ENCODE data around the gene NELFA.
"Not testable (repeated sequence)": the region's sequence is repeated elsewhere in the genome, so short reads cannot be mapped to it uniquely, and the experiment has no call there.

NELFA gene

DNA sequence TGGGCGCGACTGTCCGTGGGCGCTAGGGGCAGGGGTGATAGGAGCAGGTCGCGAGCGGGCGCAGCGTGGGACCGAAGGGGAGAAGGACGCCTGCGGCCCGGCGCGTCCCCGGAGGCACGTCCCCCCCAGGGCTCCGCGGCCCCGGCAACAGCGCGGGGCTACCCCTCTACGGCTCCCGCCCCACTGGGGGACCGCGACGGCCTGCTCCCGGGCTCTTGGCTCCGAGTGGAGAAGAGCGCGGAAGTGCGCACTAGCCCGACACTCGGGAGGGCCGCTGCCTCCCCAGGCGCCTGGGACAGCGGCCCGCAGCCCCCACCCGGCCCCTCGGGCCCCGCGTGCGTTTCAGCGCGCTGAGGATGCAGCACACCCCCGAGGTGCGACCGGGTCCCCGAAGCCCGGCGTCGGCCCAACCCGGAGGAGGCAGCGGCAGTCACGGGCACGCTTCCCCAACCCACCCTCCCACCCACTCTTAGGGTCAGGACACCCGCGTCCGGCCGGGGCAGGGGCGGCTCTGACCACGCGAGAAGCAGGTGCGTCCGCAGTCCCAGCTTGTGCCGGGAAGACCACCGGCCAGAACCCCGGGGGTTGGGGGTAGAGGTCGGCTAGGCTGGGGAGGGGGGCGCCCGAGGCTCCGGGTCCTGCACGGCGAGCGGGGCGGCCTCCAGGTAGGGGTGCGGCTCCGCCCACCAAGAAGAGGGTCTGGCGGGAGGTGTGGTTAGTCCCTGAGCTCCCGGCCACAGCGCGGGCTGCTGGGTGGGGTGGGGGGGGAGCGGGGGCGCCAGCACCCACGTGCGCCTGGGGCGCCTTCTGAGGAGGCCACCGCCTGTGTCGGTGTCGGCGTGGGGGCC, 31.8 kb upstream of the NELFA start:
- DNase-seq, result no peak

DNA sequence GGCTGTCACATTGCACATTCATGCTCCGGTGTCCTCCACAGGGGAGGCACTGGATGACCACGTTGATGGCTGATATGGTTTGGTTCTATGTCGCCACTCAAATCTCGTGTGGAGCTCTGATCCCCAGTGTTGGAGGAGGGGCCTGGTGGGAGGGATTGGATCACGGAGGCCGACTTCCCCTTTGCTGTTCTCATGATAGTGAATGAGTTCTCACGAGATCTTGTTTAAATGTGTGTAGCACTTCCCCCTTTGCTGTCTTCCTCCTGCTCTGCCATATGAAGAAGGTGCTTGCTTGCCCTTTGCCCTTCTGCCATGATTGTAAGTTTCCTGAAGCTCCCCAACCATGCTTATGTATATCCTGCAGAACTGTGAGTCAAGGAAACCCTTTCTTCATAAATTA, 28.1 kb upstream of the NELFA start:
- DNase-seq, result no peak

DNA sequence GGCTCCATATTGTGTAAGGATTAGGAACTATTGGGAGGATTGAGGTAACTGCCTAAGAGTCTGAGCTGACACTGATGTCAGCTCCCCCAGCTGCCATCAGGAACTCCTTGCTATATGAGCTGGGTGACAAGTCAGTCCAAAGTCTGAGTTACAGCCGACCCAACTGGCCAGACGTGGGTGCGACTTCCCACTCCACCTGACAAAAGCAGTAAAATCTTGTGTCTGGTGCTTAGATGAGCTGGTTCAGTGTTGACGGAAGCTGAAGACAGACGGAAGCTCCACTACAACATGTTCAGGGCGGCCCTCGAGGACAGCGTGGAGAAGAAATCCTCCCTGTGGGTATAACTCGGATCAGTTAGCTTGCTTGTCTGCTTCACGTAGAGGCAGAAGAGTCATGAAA, 27.6 kb upstream of the NELFA start:
- no peak for DNase-seq

DNA sequence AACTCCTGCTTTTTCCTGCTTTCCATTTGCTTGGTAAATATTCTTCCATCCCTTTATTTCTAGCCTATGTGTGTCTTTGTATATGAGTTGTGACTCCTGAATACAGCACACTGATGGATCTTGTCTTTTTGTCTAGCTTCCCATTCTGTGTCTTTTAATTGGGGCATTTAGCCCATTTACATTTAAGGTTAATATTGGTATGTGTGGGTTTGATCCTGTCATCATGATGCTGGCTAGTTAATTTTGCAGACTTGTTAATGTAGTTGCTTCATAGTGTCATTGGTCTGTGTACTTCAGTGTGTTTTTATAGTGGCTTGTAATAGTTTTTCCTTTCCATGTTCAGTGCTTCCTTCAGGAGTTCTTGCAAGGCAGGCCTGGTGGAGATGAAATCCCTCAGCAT, 22.4 kb upstream of the NELFA start:
- not testable (repeated sequence) for DNase-seq

DNA sequence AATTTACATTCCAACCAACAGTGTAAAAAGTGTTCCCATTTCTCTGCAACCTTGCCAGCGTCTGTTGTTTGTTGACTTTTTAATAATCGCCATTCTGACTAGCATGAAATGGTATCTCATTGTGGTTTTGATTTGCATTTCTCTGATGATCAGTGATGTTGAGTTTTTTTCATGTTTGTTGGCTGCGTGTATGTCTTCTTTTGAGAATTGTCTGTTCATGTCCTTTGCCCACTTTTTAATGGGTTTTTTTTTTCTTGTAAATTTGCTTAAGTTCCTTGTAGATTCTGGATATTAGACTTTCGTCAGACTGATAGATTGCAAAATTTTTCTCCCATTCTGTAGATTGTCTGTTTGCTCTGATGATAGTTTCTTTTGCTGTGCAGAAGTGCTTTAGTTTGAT, 18.3 kb upstream of the NELFA start:
- not testable (repeated sequence) for DNase-seq

DNA sequence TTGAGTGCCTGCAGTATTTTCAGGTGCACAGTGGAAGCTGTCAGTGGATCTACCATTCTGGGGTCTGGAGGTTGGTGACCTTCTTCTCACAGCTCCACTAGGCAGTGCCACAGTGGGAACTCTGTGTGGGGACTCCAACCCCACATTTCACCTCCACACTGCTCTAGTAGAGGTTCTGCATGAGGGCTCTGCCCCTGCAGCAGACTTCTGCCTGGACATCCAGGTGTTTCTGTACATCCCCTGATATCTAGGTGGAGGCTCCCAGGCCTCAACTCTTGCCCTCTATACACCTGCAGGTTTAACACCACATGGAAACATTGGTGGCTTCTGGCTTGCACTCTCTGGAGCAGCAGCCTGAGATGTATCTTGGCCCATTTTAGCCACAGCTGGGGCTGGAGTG, 17.0 kb upstream of the NELFA start:
- DNase-seq, result no peak

DNA sequence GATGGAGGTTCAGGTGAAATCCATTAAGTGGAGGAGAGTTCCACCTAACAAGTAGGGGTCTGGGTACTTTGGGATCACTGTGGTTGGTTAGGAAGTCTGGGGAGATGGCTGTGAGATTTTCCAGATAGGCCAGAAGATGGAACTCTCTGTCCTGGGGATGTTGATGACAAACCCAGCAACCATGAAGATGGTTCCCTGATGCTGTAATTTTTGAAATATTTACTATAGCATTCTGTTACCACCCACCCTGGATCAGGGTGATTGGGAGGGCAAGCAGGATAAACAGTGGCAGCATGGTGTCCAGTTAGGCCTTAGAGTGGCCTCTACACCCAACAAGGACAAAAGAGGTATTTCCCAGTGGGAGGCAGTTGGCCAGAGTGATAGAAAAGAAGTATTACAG, 15.9 kb upstream of the NELFA start:
- no peak for DNase-seq

DNA sequence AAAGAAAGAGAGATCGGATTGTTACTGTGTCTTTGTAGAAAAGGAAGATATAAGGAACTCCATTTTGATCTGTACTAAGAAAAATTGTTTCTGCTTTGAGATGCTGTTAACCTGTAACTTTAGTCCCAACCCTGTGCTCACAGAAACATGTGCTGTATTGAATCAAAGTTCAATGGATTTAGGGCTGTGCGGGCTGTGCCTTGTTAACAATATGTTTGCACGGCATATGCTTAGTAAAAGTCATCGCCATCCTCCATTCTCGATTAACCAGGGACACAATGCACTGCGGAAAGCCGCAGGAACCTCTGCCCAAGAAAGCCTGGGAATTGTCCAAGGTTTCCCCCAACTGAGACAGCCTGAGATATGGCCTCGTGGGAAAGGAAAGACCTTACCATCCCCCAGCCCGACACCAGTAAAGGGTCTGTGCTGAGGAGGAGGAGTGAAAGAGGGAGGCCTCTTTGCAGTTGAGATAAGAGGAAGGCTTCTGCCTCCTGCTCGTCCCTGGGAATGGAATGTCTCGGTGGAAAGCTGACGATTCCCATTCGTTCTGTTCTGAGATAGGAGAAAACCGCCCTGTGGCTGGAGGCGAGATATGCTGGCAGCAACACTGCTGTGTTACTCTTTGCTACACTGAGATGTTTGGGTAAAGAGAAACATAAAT, 12.7 kb upstream of the NELFA start:
- not testable (repeated sequence) for DNase-seq

DNA sequence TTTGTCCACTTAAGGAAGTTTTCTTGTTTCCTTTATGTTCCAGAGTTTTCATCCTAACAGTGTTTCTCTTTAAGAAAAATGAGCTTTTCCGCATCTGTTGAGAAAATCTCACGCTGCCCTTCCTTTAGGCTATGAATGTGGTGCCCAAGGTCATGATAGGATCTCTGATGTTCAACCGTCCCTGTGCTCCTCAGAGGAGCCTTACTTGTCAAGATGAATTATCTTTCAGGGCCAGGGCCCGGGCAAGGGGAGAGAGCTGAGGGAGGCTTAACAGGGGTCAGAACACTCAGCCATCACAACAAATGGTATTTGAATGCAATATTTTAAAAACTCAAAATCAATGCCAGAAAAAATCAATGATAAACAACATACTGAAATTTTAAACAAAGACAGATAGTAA, 6.2 kb upstream of the NELFA start:
- no peak for DNase-seq

DNA sequence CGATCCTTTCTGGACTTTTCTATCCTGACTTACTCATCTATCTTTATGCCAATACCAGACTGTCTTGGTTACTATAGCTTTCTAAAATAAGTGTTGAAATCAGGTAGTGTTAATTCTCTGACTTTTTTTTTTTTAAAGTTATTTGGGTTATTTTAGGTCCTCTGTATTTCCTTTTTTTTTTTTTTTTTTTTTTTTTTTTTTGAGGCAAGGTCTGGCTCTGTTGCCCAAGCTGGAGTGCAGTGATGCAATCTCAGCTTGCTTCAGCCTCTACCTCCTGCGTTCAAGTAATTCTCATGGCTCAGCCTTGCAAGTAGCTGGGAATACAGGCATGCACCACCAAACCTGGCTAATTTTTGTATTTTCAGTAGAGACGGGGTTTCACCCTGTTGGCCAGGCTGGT, 2.8 kb upstream of the NELFA start:
- DNase-seq, result no peak

DNA sequence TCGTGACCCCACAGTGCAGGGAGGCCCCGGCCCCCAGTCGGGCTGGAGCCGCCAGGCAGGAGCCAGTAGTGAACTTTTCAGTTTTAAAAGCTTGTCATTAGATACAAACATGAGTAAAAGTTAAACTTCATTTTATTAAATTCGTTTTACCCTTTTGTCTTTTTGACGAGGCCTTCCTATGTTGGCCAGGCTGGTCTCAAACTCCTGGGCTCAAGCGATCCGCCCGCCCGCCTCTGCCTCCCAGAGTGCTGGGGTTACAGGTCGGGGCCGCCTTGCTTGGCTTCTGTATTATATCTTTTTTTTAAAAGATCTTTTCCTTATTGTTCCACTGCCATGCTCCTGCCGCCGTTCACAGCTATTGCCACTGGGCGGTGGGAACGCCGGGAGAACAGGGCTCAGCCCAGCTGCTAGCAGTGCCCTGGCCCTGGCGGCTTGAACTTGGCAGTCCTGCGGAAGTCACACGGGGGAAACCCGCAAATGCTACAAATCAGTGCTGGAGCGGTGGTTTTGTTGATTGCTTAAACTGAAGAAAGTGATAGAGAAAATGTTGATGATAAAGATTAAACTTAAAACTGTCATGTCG, 968 bp upstream of the NELFA start:
- DNase-seq, result peak in 1 of 2 experiments; percentile 27

DNA sequence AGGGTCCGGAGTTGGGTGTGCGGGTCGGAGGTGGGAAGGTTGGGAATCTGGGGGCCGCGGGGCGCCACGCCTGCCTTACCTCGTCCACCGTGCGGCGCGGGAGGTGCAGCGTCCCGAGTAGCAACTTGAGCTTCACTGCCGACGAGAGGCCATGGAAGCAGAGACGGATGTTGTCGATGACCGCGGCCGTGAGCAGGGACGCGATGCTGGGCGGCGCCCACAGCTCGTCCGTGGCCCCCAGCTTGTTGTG, 178 bp downstream of the NELFA start:
- DNase-seq, result no peak

DNA sequence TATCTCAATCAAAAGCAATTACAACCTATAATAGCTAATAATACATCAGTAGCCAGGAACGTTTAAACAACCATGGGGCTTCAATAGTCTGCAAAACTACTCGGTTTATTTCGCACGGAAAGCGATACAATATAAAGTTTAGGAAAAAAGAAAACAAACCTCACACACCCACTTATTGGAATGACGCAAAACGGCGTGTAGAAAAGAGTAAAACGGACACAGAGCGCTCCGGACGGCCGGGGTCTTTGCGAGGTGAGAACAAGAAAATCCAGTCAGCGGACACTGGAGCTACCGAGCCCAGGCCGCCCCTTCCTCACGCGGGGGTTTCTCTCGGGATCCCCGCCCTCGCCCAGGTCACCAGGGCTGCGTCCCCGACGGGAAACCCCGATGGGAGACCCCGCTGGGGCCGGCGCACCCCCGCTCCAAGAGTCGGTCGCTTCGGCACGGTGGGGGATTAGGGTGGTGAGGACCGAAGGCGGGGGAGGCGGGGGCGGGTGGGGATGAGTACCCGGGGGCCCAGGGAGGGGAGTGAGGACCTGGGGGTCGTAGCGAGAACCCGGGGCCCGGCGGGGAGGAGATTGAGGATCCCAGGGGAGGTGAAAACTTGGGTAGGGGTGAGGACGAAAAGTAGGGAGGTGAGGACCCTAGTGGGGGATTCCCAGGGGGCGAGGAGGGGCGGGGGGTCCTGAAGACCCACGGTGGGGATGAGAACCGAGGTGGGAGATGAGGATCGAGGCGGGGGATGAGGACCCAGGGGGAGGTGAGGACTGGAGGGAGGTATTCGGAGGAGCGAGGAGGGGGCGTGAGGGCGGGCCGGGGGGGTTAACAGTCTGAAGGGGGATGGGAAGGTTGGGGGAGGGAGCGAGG, 737 bp downstream of the NELFA start:
- DNase-seq, result no peak

DNA sequence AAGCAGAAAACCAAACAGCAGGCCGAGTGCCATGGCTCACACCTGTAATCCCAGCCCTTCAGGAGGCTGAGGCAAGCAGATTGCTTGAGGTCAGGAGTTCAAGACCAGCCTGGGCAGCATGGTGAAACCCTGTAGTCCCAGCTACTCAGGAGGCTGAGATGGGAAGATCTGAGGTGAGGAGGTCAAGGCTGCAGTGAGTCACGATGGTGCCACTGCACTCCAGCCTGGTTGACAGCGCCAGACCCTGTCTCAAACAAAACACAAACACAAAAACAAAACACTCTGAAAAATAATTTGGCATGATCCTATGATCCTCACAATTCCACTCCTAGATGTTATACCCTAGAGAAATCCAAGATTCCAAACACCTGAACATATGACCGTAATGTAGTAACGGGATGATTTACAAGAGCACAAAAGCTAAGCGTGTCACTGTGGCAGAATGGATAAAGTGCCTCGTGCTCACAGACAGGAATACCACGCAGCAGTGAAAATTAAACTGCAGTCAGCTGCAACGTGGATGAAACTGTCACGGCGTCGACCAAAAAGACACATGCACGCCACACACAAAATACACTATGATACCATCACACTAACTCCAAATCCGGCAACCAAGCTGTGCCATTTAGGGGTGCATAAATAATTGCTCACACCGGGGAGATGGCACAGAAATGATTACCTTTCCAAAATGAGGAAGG, 1.7 kb downstream of the NELFA start:
- no peak for DNase-seq

DNA sequence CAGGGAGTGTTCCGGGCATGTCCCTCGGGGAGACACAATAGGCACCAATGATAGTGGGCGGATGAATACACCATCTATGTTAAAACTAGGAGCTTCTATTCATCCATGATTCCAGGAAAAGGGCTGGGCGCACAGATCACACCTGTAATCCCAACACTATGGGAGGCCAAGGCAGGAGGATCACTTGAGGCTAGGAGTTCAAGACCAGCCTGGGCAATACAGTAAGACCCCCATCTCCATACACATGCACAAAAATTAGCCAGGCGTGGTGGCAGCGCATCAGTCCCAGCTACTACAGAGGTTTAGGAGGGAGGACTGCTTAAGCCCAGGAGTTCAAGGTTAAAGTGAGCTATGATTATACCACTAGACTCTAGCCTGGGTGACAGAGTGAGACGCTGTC, 2.4 kb downstream of the NELFA start:
- no peak for DNase-seq

DNA sequence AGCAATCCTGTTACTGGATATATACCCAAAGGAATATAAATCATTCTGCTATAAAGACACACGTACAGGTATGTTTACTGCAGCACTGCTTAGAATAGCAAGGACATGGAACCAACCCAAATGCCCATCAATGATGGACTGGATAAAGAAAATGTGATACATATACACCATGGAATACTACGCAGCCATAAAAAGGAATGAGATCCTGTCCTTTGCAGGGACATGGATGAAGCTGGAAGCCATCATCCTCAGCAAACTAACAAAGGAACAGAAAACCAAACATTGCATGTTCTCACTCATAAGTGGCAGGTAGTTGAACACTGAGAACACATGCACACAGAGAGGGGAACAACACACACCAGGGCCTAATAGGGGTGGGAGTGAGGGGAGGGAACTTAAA, 5.4 kb downstream of the NELFA start:
- DNase-seq, result not testable (repeated sequence)

DNA sequence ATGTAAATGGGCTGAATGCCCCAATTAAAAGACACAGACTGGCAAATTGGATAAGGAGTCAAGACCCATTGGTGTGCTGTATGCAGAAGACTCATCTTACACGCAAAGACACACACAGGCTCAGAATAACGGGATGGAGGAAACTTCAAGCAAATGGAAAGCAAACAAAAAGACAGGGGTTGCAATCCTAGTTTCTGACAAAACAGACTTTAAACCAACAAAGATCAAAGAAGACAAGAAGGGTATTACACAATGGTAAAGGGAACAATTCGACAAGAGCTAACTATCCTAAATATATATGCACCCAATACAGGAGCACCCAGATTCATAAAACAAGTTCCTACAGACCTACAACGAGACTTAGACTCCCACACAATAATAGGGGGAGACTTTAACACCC, 9.5 kb downstream of the NELFA start:
- not testable (repeated sequence) for DNase-seq

DNA sequence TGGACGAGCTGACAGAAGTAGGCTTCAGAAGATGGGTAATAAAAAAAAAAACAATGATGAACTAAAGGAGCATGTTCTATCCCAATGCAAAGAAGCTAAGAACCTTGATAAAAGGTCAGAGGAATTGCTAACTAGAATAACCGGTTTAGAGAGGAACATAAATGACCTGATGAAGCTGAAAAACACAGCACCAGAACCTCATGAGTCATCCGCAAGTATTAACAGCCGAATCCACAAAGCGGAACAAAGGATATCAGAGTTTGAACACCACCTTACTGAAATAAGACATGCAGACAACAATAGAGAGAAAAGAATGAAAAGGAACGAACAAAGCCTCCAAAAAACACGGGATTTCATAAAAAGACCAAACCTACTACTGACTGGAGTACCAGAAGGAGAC, 10.5 kb downstream of the NELFA start:
- DNase-seq, result no peak

DNA sequence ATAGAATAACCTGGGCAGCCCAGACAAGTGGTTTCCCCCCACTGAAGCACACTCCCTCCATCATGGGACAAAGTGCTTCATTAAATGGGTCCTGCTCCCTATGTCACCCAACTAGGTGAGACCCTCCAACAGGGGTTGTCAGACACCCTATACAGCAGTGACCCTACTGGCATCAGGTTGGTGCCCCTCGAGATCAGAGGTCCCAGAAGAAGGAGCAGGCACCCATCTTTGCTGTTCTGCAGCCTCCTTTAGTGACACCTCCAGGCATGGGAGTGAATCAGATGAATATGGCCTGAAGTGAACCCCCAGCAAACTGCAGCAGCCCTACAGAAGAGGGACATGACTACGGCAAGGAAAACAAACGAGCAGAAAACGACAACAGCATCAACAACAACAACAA, 11.1 kb downstream of the NELFA start:
- DNase-seq, result no peak

DNA sequence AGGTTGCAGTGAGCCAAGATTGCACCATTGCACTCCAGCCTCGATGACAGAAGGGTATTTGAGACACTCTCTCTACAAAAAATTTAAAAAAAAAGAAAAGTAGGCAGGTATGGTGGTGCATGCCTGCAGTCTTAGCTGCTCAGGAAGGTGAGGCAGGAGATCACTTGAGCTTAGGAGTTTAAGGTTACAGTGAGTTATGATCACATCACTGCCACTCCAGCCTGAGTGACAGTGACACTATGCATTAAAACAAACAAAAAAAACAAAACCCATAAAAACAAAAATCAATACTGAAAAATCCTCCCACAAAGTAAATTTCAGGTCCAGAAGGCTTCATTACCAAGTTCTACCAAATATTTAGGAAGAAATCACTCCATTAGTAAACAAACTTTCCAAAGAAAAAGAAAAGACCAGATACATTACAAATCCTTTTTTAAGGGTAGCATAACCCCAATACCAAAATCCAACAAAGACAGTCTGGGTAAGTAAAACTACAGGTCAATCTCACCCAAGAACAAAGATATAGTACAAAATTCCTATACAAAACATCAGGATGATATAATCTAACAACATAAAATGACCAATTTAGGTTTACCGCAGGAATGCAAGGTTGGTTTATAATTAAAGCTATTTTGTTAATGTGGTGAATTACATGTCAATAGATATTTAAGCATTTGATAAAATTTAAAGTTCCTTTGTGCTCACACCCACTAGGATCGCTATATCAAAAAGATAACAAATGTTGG, 11.7 kb downstream of the NELFA start:
- DNase-seq, result no peak

DNA sequence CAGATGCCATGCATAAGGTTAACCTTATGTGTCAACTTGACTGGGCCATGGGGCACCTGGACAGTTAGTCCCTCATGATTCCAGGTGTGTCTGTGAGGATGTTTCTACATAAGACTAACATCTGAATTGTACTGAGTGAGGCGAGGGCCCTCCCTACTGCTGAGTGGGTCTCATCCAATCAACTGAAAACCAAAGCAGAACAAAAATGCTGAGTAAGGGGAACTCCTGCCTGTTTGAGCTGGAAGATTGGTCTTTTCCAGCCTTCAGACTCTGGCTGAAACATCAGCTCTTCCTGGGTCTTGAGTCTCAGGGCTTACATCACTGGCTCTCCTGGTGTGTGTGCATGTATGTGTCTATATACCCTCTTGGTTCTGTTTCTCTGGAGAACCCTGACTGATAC, 13.8 kb downstream of the NELFA start:
- DNase-seq, result no peak

Data from NCI-H187 (cell line).